H9 (cell line): Measurements from ENCODE around the gene TGFBI. TPM values are rescaled to one million over a fixed set of nuclear protein-coding genes. Genes with fewer than 3 reads are reported as not detected.

Experiments used
- DNase-seq: peaks from one replicate; pipeline ENCODE4 v3.0.0-alpha.2; 2017
- H2AFZ ChIP-seq: one replicate; pipeline ENCODE4 v1.6.1; 2013; ENCODE audit warnings: mild to moderate bottlenecking, low read length, control low read depth, moderate library complexity
- H2AK5ac ChIP-seq: 2 replicates; pipeline ENCODE4 v1.6.1; 2013; ENCODE audit warnings: low read length, control low read depth, mixed read lengths; ENCODE audit not compliant: insufficient read length
- H2BK120ac ChIP-seq: one replicate; pipeline ENCODE4 v1.6.1; 2013; ENCODE audit warnings: low read depth, mild to moderate bottlenecking, low read length, control low read depth, inconsistent platforms; ENCODE audit not compliant: poor library complexity, severe bottlenecking
- H2BK12ac ChIP-seq: 2 replicates; pipeline ENCODE4 v1.6.1; 2013; ENCODE audit warnings: low read length, control low read depth, mixed read lengths, low read depth; ENCODE audit not compliant: insufficient read length
- H2BK15ac ChIP-seq: 2 replicates; pipeline ENCODE4 v1.6.1; 2013; ENCODE audit warnings: low read depth, low read length, control low read depth
- H2BK20ac ChIP-seq: one replicate; pipeline ENCODE4 v1.6.1; 2013; ENCODE audit warnings: low read depth, mild to moderate bottlenecking, low read length, control low read depth, inconsistent platforms; ENCODE audit not compliant: poor library complexity, severe bottlenecking
- H2BK5ac ChIP-seq: 2 replicates; pipeline ENCODE4 v1.6.1; 2013; ENCODE audit warnings: low read length, control low read depth, mixed read lengths; ENCODE audit not compliant: insufficient read length
- H3K14ac ChIP-seq: 2 replicates; pipeline ENCODE4 v1.6.1; 2013; ENCODE audit warnings: low read length, control low read depth; ENCODE audit not compliant: insufficient read depth
- H3K18ac ChIP-seq: 2 replicates; pipeline ENCODE4 v1.6.1; 2013; ENCODE audit warnings: low read depth, mild to moderate bottlenecking, mixed read lengths, low read length, control low read depth; ENCODE audit not compliant: insufficient read length
- H3K23ac ChIP-seq: 2 replicates; pipeline ENCODE4 v1.6.1; 2013; ENCODE audit warnings: low read length, control low read depth, mixed read lengths, low read depth; ENCODE audit not compliant: insufficient read length
- H3K23me2 ChIP-seq: 2 replicates; pipeline ENCODE4 v1.6.1; 2013; ENCODE audit warnings: low read depth, mild to moderate bottlenecking, mixed read lengths, low read length, control low read depth; ENCODE audit not compliant: insufficient read length, poor library complexity, severe bottlenecking
- H3K27ac ChIP-seq: 2 replicates; pipeline ENCODE4 v1.5.1; 2013; ENCODE audit warnings: low read length, control low read depth, mixed read lengths, low read depth; ENCODE audit not compliant: insufficient read length
- H3K27me3 ChIP-seq: 2 replicates; pipeline ENCODE4 v1.6.1; 2013; ENCODE audit warnings: low read length, control low read depth, inconsistent platforms; ENCODE audit not compliant: insufficient read depth
- H3K4ac ChIP-seq: 2 replicates; pipeline ENCODE4 v1.6.1; 2013; ENCODE audit warnings: low read depth, mild to moderate bottlenecking, control low read depth, inconsistent platforms, low read length, moderate library complexity
- H3K4me1 ChIP-seq: 2 replicates; pipeline ENCODE4 v1.6.1; 2013; ENCODE audit warnings: low read length, control low read depth, inconsistent platforms; ENCODE audit not compliant: insufficient read depth
- H3K4me2 ChIP-seq: 2 replicates; pipeline ENCODE4 v1.6.1; 2013; ENCODE audit warnings: low read length, control low read depth, mixed read lengths; ENCODE audit not compliant: insufficient read length, insufficient read depth
- H3K56ac ChIP-seq: 2 replicates; pipeline ENCODE4 v1.6.1; 2013; ENCODE audit warnings: low read depth, mild to moderate bottlenecking, mixed read lengths, low read length, control low read depth; ENCODE audit not compliant: insufficient read length
- H3K79me1 ChIP-seq: 2 replicates; pipeline ENCODE4 v1.6.1; 2013; ENCODE audit warnings: low read depth, mild to moderate bottlenecking, moderate library complexity, low read length, control low read depth, inconsistent platforms; ENCODE audit not compliant: insufficient read depth, poor library complexity, severe bottlenecking
- H3K79me2 ChIP-seq: 2 replicates; pipeline ENCODE4 v1.6.1; 2013; ENCODE audit warnings: low read length, control low read depth, inconsistent platforms; ENCODE audit not compliant: insufficient read depth
- H3K9ac ChIP-seq: 2 replicates; pipeline ENCODE4 v1.6.1; 2013; ENCODE audit warnings: low read length, control low read depth, mixed read lengths; ENCODE audit not compliant: insufficient read length; ENCODE audit errors: extremely low read depth
- H3K9me3 ChIP-seq: one replicate; pipeline ENCODE4 v1.6.1; 2013; ENCODE audit warnings: low read depth, low read length, inconsistent platforms; ENCODE audit not compliant: control insufficient read depth
- H3T11ph ChIP-seq: one replicate; pipeline ENCODE4 v1.6.1; 2013; ENCODE audit warnings: mild to moderate bottlenecking, low read length, control low read depth, inconsistent platforms
- H4K20me1 ChIP-seq: one replicate; pipeline ENCODE4 v1.6.1; 2013; ENCODE audit not compliant: control insufficient read depth, insufficient read length, insufficient read depth
- H4K5ac ChIP-seq: 2 replicates; pipeline ENCODE4 v1.6.1; 2013; ENCODE audit warnings: low read depth, mild to moderate bottlenecking, mixed read lengths, low read length, control low read depth; ENCODE audit not compliant: insufficient read length
- H4K8ac ChIP-seq: replicated peaks from 2 replicates; pipeline ENCODE4 v1.6.1; 2013; ENCODE audit warnings: low read length, control low read depth, mixed read lengths, low read depth; ENCODE audit not compliant: insufficient read length
- H4K91ac ChIP-seq: 2 replicates; pipeline ENCODE4 v1.6.1; 2013; ENCODE audit warnings: low read depth, mild to moderate bottlenecking, moderate library complexity, mixed read lengths, low read length, control low read depth; ENCODE audit not compliant: insufficient read length
- H3K27ac Mint-ChIP-seq, 3 experiments: 2 replicates in 2 of 3; 3 replicates in 1 of 3; pipeline ENCODE4 v1.8.0; 2020 to 2021; ENCODE audit warnings: mixed read lengths in 3 of 3, mild to moderate bottlenecking in 1 of 3, moderate library complexity in 1 of 3
- H3K27me3 Mint-ChIP-seq: 2 replicates; pipeline ENCODE4 v1.8.0; 2021; ENCODE audit warnings: low read depth, mild to moderate bottlenecking, moderate library complexity, mixed read lengths
- H3K36me3 Mint-ChIP-seq, 3 experiments: 2 replicates in 2 of 3; 3 replicates in 1 of 3; pipeline ENCODE4 v1.8.0; 2020 to 2021; ENCODE audit warnings: low read depth in 3 of 3, mixed read lengths in 3 of 3; ENCODE audit not compliant: insufficient read depth in 1 of 3
- H3K4me1 Mint-ChIP-seq, 2 experiments: 2 replicates each; pipeline ENCODE4 v1.8.0; 2020; ENCODE audit warnings: mixed read lengths in 2 of 2
- H3K4me3 Mint-ChIP-seq, 2 experiments: 2 replicates in 1 of 2; 3 replicates in 1 of 2; pipeline ENCODE4 v1.8.0; 2020 to 2021; ENCODE audit warnings: mild to moderate bottlenecking in 2 of 2, mixed read lengths in 2 of 2, moderate library complexity in 1 of 2
- H3K9me3 Mint-ChIP-seq, 2 experiments: 2 replicates in 1 of 2; 3 replicates in 1 of 2; pipeline ENCODE4 v1.8.0; 2020; ENCODE audit warnings: mild to moderate bottlenecking in 2 of 2, mixed read lengths in 2 of 2, moderate library complexity in 1 of 2
- WGBS: extraction: QIAGEN DNeasy Blood & Tissue Kit; methylation state at CpG from one replicate; pipeline ENCODE4 v1.1.7; 2013; ENCODE audit warnings: missing lambda C conversion rate, low lambda C conversion rate, mixed read lengths; ENCODE audit not compliant: insufficient read length; ENCODE audit errors: extremely low coverage; 5-methylcytosine and 5-hydroxymethylcytosine counted together
- total RNA-seq: library from RNA; stranded (reverse); gene quantifications from 2 replicates; pipeline ENCODE4 v1.2.1, GENCODE V29; 2021
- TF ChIP-seq, protein P1 (sequence below): fragments of 200-600 bp; sonication (generic); conservative IDR thresholded peaks from 3 replicates; pipeline ENCODE4 v1.8.0; 2021; ENCODE audit warnings: antibody characterized with exemption, mild to moderate bottlenecking

Gene TGFBI
- total RNA-seq, 1 experiment from 2014 or later, result 4.7 TPM

DNA sequence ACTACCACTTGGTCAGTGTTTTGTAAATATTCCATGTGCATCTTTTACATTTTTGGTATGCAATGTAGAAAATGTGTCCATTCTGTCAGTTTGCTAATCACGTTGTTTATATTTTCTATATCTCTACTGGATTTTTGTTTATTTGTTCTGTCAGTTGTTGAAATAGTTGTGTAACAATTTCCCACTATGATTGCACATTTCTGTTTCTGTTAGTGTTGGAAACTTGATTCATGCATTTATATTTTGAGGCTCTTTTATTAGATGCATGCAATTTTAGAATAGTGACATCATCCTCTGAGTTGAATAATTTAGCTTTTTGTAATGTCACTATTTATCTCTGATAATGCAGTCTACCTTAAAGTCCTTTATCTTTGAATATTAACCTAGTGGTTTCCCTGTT is 48.2 kb upstream of the TGFBI start:
- Histone ChIP-seq H3K79me2 (no peaks in the 10 kb centered on the region), H3K4me1 (peaks cover 4% of the 10 kb centered on the region; the same call in 1 of the 2 replicates), H3K4ac (no peak overlapping the region), H3K56ac (no peak overlapping the region), H2BK15ac (no peak overlapping the region), H3K18ac (no peak overlapping the region), H2AK5ac (no peak overlapping the region), H3K9me3 (no peaks in the 10 kb centered on the region), H4K20me1 (no peaks in the 10 kb centered on the region), H3T11ph (no peak overlapping the region), H3K79me1 (no peaks in the 10 kb centered on the region), H4K8ac (no peak overlapping the region), H2AFZ (no peak overlapping the region), H3K27me3 (no peaks in the 10 kb centered on the region), H3K23ac (no peak overlapping the region), H4K5ac (no peak overlapping the region), H4K91ac (no peak overlapping the region), H3K23me2 (no peaks in the 10 kb centered on the region), H2BK5ac (no peak overlapping the region), H3K4me2 (no peak overlapping the region), H3K14ac (no peak overlapping the region), H2BK20ac (no peak overlapping the region), H3K9ac (no peak overlapping the region), H2BK12ac (no peak overlapping the region), H2BK120ac (no peak overlapping the region), H3K27ac (no peak overlapping the region)
- peaks cover 5 to 7% of the 10 kb centered on the region in 2 experiments for H3K4me1 Mint-ChIP-seq
- no peak overlapping the region for H3K4me3 Mint-ChIP-seq
- no peaks in the 10 kb centered on the region for H3K36me3 Mint-ChIP-seq
- DNase-seq, result no peak
- peaks cover 20% of the 10 kb centered on the region for H3K27me3 Mint-ChIP-seq
- TF ChIP-seq, protein P1, sequence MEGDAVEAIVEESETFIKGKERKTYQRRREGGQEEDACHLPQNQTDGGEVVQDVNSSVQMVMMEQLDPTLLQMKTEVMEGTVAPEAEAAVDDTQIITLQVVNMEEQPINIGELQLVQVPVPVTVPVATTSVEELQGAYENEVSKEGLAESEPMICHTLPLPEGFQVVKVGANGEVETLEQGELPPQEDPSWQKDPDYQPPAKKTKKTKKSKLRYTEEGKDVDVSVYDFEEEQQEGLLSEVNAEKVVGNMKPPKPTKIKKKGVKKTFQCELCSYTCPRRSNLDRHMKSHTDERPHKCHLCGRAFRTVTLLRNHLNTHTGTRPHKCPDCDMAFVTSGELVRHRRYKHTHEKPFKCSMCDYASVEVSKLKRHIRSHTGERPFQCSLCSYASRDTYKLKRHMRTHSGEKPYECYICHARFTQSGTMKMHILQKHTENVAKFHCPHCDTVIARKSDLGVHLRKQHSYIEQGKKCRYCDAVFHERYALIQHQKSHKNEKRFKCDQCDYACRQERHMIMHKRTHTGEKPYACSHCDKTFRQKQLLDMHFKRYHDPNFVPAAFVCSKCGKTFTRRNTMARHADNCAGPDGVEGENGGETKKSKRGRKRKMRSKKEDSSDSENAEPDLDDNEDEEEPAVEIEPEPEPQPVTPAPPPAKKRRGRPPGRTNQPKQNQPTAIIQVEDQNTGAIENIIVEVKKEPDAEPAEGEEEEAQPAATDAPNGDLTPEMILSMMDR, result no peak
- H3K9me3 Mint-ChIP-seq, result no peaks in the 10 kb centered on the region; a peak in 2 of 5 replicates
- WGBS, result no CpG with 5 or more reads among the region's 1 CpG
- H3K27ac Mint-ChIP-seq, result no peak overlapping the region
